Loucy (cell line): ENCODE measurements around the gene ATF7.

Experiments used
- H2AFZ ChIP-seq: fragments of 200-600 bp; sonication (generic); 2 replicates; pipeline ENCODE4 v1.6.0; 2016; ENCODE audit warnings: antibody characterized with exemption, mild to moderate bottlenecking, low read length, moderate library complexity
- H3F3A ChIP-seq: fragments of 200-600 bp; 2 replicates; pipeline ENCODE4 v1.6.0; 2016; ENCODE audit warnings: antibody characterized with exemption, low read depth, mild to moderate bottlenecking
- H3K27me3 ChIP-seq: fragments of 200-600 bp; sonication (generic); 2 replicates; pipeline ENCODE4 v1.6.1; 2014; ENCODE audit warnings: low read length, mild to moderate bottlenecking; ENCODE audit not compliant: insufficient read depth, poor library complexity, severe bottlenecking
- H3K36me3 ChIP-seq: fragments of 200-600 bp; sonication (generic); 2 replicates; pipeline ENCODE4 v1.6.1; 2016; ENCODE audit warnings: low read length; ENCODE audit not compliant: insufficient read depth
- H3K4me1 ChIP-seq: fragments of 200-600 bp; sonication (generic); 2 replicates; pipeline ENCODE4 v1.5.1; 2014; ENCODE audit warnings: low read length, mild to moderate bottlenecking; ENCODE audit not compliant: insufficient read depth, poor library complexity, severe bottlenecking
- H3K4me2 ChIP-seq: fragments of 200-600 bp; sonication (generic); 2 replicates; pipeline ENCODE4 v1.6.0; 2014; ENCODE audit warnings: antibody characterized with exemption, low read length, low read depth, mild to moderate bottlenecking; ENCODE audit not compliant: poor library complexity, severe bottlenecking
- H3K4me3 ChIP-seq: fragments of 200-600 bp; sonication (generic); 2 replicates; pipeline ENCODE4 v1.5.1; 2014; ENCODE audit warnings: low read length, mild to moderate bottlenecking, mixed read lengths; ENCODE audit not compliant: poor library complexity, severe bottlenecking
- H3K79me2 ChIP-seq: fragments of 200-600 bp; sonication (generic); 2 replicates; pipeline ENCODE4 v1.6.1; 2014; ENCODE audit warnings: low read length; ENCODE audit not compliant: insufficient read depth
- H3K9ac ChIP-seq: fragments of 200-600 bp; sonication (generic); 2 replicates; pipeline ENCODE4 v1.6.0; 2014; ENCODE audit warnings: mild to moderate bottlenecking, low read depth, low read length, moderate library complexity; ENCODE audit not compliant: poor library complexity, severe bottlenecking
- H3K9me2 ChIP-seq: fragments of 200-600 bp; sonication (generic); replicated peaks from 2 replicates; pipeline ENCODE4 v1.6.1; 2016; ENCODE audit warnings: low read depth, low read length, mixed read lengths
- H3K9me3 ChIP-seq: fragments of 200-600 bp; sonication (generic); 2 replicates; pipeline ENCODE4 v1.6.1; 2014; ENCODE audit warnings: mild to moderate bottlenecking, antibody characterized with exemption, low read length, low read depth; ENCODE audit not compliant: insufficient read depth
- H4K20me1 ChIP-seq: fragments of 200-600 bp; sonication (generic); 2 replicates; pipeline ENCODE4 v1.6.0; 2014; ENCODE audit warnings: antibody characterized with exemption, low read length, mild to moderate bottlenecking; ENCODE audit not compliant: insufficient read depth, poor library complexity, severe bottlenecking
- CTCF ChIP-seq: fragments of 200-600 bp; sonication (generic); conservative IDR thresholded peaks from 2 replicates; pipeline ENCODE4 v1.5.1; 2014; ENCODE audit warnings: mild to moderate bottlenecking, antibody characterized with exemption, low read length
- EZH2phosphoT487 ChIP-seq: fragments of 200-600 bp; IDR thresholded peaks from 2 replicates; pipeline ENCODE4 v1.6.1; 2018; ENCODE audit warnings: antibody characterized with exemption, mild to moderate bottlenecking, moderate library complexity, borderline replicate concordance

Gene ATF7

DNA sequence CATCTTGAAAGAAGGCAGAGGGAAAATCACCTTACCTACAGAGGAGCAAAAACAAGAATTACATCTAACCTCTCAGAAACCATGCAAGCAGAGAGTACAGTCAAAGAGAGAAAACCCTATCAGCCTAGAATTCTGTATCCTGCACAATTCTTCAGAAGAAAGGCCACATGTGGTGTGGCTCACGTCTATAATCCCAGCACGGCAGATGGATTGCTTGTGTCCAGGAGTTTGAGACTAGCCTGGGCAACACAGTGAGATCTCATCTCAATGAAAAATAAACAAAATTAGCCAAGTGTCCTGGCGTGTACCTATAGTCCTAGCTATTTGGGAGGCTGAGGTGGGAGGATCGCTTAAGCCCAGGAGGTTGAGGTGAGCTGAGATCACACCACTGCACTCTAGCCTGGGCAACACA lies 48.2 kb downstream of the ATF7 start:
- H2AFZ ChIP-seq = no peak overlapping the region
- no peaks in the 10 kb centered on the region for H3K9me2 ChIP-seq
- H3K4me2 ChIP-seq = no peak overlapping the region
- no peaks in the 10 kb centered on the region for H3K27me3 ChIP-seq
- H3K9ac ChIP-seq = no peak overlapping the region
- no peaks in the 10 kb centered on the region for H3F3A ChIP-seq
- H4K20me1 ChIP-seq = no peaks in the 10 kb centered on the region
- no peaks in the 10 kb centered on the region for H3K9me3 ChIP-seq
- 0 out of 2 replicates have a peak, but pooled peaks cover 14% of the 10 kb centered on the region for H3K79me2 ChIP-seq
- no peaks in the 10 kb centered on the region for H3K36me3 ChIP-seq
- H3K4me3 ChIP-seq = no peak overlapping the region
- peaks cover 4% of the 10 kb centered on the region for H3K4me1 ChIP-seq
- no peak for TF ChIP-seq EZH2phosphoT487
- TF ChIP-seq CTCF = no peak

DNA sequence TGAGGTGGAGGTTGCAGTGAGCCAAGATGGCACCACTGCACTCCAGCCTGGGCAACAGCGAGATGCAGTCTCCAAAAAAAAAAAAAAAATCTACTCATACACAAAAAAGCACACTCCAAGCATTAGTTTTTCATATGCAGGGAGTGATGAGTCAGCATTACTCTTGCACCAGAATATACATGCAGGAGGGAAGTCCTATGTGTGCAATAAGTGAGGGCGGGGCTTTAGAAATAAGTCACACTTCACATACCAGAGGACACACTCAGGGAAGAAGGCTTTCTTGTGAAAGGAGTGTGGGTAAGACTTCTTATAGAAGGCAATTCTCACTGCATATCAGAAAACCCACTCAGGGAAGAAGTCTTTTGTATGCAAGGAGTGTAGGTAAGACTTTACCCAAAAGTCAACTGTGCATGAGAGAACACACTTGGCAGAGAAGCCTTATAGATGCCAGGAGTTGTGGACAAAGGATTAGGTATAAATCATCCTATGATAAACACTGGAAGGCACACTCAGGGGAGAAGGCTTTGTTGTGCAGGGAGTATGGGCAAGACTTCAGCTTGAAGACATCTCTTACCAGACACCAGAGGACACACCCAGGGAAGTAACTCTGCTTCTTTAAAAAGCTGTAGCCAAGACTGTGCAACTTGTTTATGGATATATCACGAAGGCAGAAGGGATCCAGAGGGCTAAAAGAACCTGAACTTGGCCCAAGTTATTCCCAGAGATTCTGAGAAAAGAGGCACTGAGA lies 50.5 kb downstream of the ATF7 start:
- Histone ChIP-seq H3K4me1 (peaks cover 13% of the 10 kb centered on the region), H3K9me3 (no peaks in the 10 kb centered on the region), H3K9me2 (no peaks in the 10 kb centered on the region), H3K9ac (no peak overlapping the region), H2AFZ (no peak overlapping the region), H3K4me2 (no peak overlapping the region), H3K27me3 (no peaks in the 10 kb centered on the region), H3F3A (no peaks in the 10 kb centered on the region), H3K4me3 (no peak overlapping the region), H3K36me3 (no peaks in the 10 kb centered on the region), H4K20me1 (no peaks in the 10 kb centered on the region), H3K79me2 (peaks cover 14% of the 10 kb centered on the region; the same call in 1 of the 2 replicates)
- no peak for TF ChIP-seq CTCF
- TF ChIP-seq EZH2phosphoT487 = no peak

GRCh38 chr12:53572134-53572758 lies 53.9 kb downstream of the ATF7 start:
- H3K79me2 ChIP-seq = peaks cover 14% of the 10 kb centered on the region; the same call in 1 of the 2 replicates
- no peak overlapping the region for H3K4me2 ChIP-seq
- no peak overlapping the region for H3K9ac ChIP-seq

More at GRCh38 chr12:53572134-53572758, 53.9 kb downstream of the ATF7 start:
- no peaks in the 10 kb centered on the region for H3K27me3 ChIP-seq
- H3K9me2 ChIP-seq = no peaks in the 10 kb centered on the region
- no peak for TF ChIP-seq CTCF
- TF ChIP-seq EZH2phosphoT487 = no peak
- H4K20me1 ChIP-seq = no peaks in the 10 kb centered on the region
- peaks cover 42% of the 10 kb centered on the region for H3K4me1 ChIP-seq
- no peak overlapping the region for H2AFZ ChIP-seq
- H3F3A ChIP-seq = peaks cover 8% of the 10 kb centered on the region
- no peak overlapping the region for H3K4me3 ChIP-seq
- no peaks in the 10 kb centered on the region for H3K36me3 ChIP-seq
- no peaks in the 10 kb centered on the region for H3K9me3 ChIP-seq
